ENCODE results near the gene CTRB2. TPM values are rescaled to one million over a fixed set of nuclear protein-coding genes. Genes with fewer than 3 reads are reported as not detected.
"Not testable (repeated sequence)": the region's sequence is repeated elsewhere in the genome, so short reads cannot be mapped to it uniquely, and the experiment has no call there.

The CTRB2 gene
- total RNA-seq, 2 experiments from 2014 or later, result not detected

GRCh38 chr16:75248142-75248535 lies 41.2 kb upstream of the CTRB2 start:
- Mint-ChIP-seq H3K4me1 (peaks cover 5% of the 10 kb centered on the region), H3K27me3 (peaks cover 36% of the 10 kb centered on the region), H3K27ac (no peak overlapping the region), H3K4me3 (no peak overlapping the region), H3K36me3 (ENCODE audit: low read depth) (no peaks in the 10 kb centered on the region), H3K9me3 (no peaks in the 10 kb centered on the region)
- ChIA-PET CTCF (interaction anchor here (0.8 to 1.1 kb wide), 3 partner anchors 14 to 48 kb away, joined by 3 read pairs; no protein-coding TSS in a partner anchor), POLR2A (no interaction called here)
- DNase-seq, result no peak

- POLR2A ChIA-PET, result no interaction called here
These were observed 40.3 kb upstream of the CTRB2 start for GRCh38 chr16:75247249-75247648.

GRCh38 chr16:75246504-75247205 lies 39.7 kb upstream of the CTRB2 start:
- Mint-ChIP-seq H3K9me3 (no peaks in the 10 kb centered on the region), H3K4me3 (no peak overlapping the region), H3K27ac (no peak overlapping the region), H3K36me3 (ENCODE audit: low read depth) (no peaks in the 10 kb centered on the region), H3K27me3 (peaks cover 24% of the 10 kb centered on the region), H3K4me1 (peaks cover 3% of the 10 kb centered on the region)
- ChIA-PET POLR2A (no interaction called here), CTCF (no interaction called here)
- DNase-seq, result no peak

More at GRCh38 chr16:75247249-75247648, 40.3 kb upstream of the CTRB2 start:
- H3K27ac Mint-ChIP-seq, result no peak overlapping the region
- no peak for DNase-seq
- CTCF ChIA-PET, result interaction anchor here (0.8 to 1.1 kb wide), 3 partner anchors 13 to 47 kb away, joined by 3 read pairs; no protein-coding TSS in a partner anchor
- H3K4me3 Mint-ChIP-seq, result no peak overlapping the region
- peaks cover 30% of the 10 kb centered on the region for H3K27me3 Mint-ChIP-seq
- peaks cover 5% of the 10 kb centered on the region for H3K4me1 Mint-ChIP-seq
- H3K36me3 Mint-ChIP-seq (ENCODE audit: low read depth), result no peaks in the 10 kb centered on the region
- no peaks in the 10 kb centered on the region for H3K9me3 Mint-ChIP-seq

GRCh38 chr16:75244844-75245758 lies 38.1 kb upstream of the CTRB2 start:
- Mint-ChIP-seq H3K9me3 (no peaks in the 10 kb centered on the region), H3K36me3 (ENCODE audit: low read depth) (no peaks in the 10 kb centered on the region), H3K27ac (no peak overlapping the region), H3K4me3 (no peak overlapping the region), H3K4me1 (peaks cover 3% of the 10 kb centered on the region), H3K27me3 (peaks cover 19% of the 10 kb centered on the region)
- no peak for DNase-seq
- CTCF ChIA-PET, result no interaction called here
- POLR2A ChIA-PET, result no interaction called here

- DNase-seq, result no peak
- peaks cover 15% of the 10 kb centered on the region for H3K27me3 Mint-ChIP-seq
- no peak overlapping the region for H3K27ac Mint-ChIP-seq
- no peak overlapping the region for H3K4me3 Mint-ChIP-seq
- peaks cover 3% of the 10 kb centered on the region for H3K4me1 Mint-ChIP-seq
- ChIA-PET POLR2A (no interaction called here), CTCF (no interaction called here)
- H3K36me3 Mint-ChIP-seq (ENCODE audit: low read depth), result no peaks in the 10 kb centered on the region
- H3K9me3 Mint-ChIP-seq, result no peaks in the 10 kb centered on the region
These were observed 37.4 kb upstream of the CTRB2 start for GRCh38 chr16:75244225-75244809.

GRCh38 chr16:75243667-75244224 lies 36.8 kb upstream of the CTRB2 start:
- H3K9me3 Mint-ChIP-seq, result no peaks in the 10 kb centered on the region
- no peak for DNase-seq
- H3K4me3 Mint-ChIP-seq, result no peak overlapping the region
- no peaks in the 10 kb centered on the region for H3K36me3 Mint-ChIP-seq (ENCODE audit: low read depth)
- ChIA-PET CTCF (no interaction called here), POLR2A (no interaction called here)
- peaks cover 3% of the 10 kb centered on the region for H3K4me1 Mint-ChIP-seq
- H3K27me3 Mint-ChIP-seq, result peaks cover 10% of the 10 kb centered on the region
- no peak overlapping the region for H3K27ac Mint-ChIP-seq

- H3K36me3 Mint-ChIP-seq (ENCODE audit: low read depth); H3K4me1 Mint-ChIP-seq; H3K9me3 Mint-ChIP-seq; H3K27ac Mint-ChIP-seq; H3K4me3 Mint-ChIP-seq; H3K27me3 Mint-ChIP-seq; CTCF ChIA-PET; POLR2A ChIA-PET; DNase-seq: not testable (repeated sequence)
These were observed 35.6 kb upstream of the CTRB2 start for GRCh38 chr16:75242436-75243078.

GRCh38 chr16:75241955-75242354 lies 35.0 kb upstream of the CTRB2 start:
- peaks cover 3% of the 10 kb centered on the region for H3K4me1 Mint-ChIP-seq
- ChIA-PET CTCF (no interaction called here), POLR2A (no interaction called here)
- no peaks in the 10 kb centered on the region for H3K27me3 Mint-ChIP-seq
- no peak for DNase-seq
- H3K9me3 Mint-ChIP-seq, result no peaks in the 10 kb centered on the region
- no peak overlapping the region for H3K27ac Mint-ChIP-seq
- H3K36me3 Mint-ChIP-seq (ENCODE audit: low read depth), result no peaks in the 10 kb centered on the region
- H3K4me3 Mint-ChIP-seq, result no peak overlapping the region

GRCh38 chr16:75241412-75241811 lies 34.5 kb upstream of the CTRB2 start:
- Mint-ChIP-seq H3K36me3 (ENCODE audit: low read depth) (no peaks in the 10 kb centered on the region), H3K27ac (no peak overlapping the region), H3K4me3 (no peak overlapping the region), H3K9me3 (no peaks in the 10 kb centered on the region), H3K27me3 (no peaks in the 10 kb centered on the region), H3K4me1 (peaks cover 3% of the 10 kb centered on the region)
- ChIA-PET CTCF (no interaction called here), POLR2A (no interaction called here)
- no peak for DNase-seq

GRCh38 chr16:75240633-75241032 lies 33.7 kb upstream of the CTRB2 start:
- H3K27me3 Mint-ChIP-seq; DNase-seq; H3K4me1 Mint-ChIP-seq; H3K27ac Mint-ChIP-seq; H3K36me3 Mint-ChIP-seq (ENCODE audit: low read depth); H3K4me3 Mint-ChIP-seq; H3K9me3 Mint-ChIP-seq; POLR2A ChIA-PET: not testable (repeated sequence)
- CTCF ChIA-PET, result interaction anchor here (0.6 to 0.7 kb wide), 2 partner anchors 14 to 211 kb away, joined by 3 to 4 read pairs; no protein-coding TSS in a partner anchor

GRCh38 chr16:75239542-75240122 lies 32.7 kb upstream of the CTRB2 start:
- H3K4me1 Mint-ChIP-seq, result peaks cover under 1% of the 10 kb centered on the region
- no peak for DNase-seq
- ChIA-PET CTCF (no interaction called here), POLR2A (no interaction called here)
- no peaks in the 10 kb centered on the region for H3K27me3 Mint-ChIP-seq
- no peaks in the 10 kb centered on the region for H3K36me3 Mint-ChIP-seq (ENCODE audit: low read depth)
- H3K9me3 Mint-ChIP-seq, result no peaks in the 10 kb centered on the region
- no peak overlapping the region for H3K27ac Mint-ChIP-seq
- no peak overlapping the region for H3K4me3 Mint-ChIP-seq

- POLR2A ChIA-PET, result no interaction called here
- peaks cover 1% of the 10 kb centered on the region for H3K27me3 Mint-ChIP-seq
- no peaks in the 10 kb centered on the region for H3K36me3 Mint-ChIP-seq (ENCODE audit: low read depth)
- CTCF ChIA-PET, result no interaction called here
- no peak for DNase-seq
- H3K27ac Mint-ChIP-seq, result no peak overlapping the region
- H3K9me3 Mint-ChIP-seq, result no peaks in the 10 kb centered on the region
- no peaks in the 10 kb centered on the region for H3K4me1 Mint-ChIP-seq
- H3K4me3 Mint-ChIP-seq, result no peak overlapping the region
These were observed 32.0 kb upstream of the CTRB2 start for GRCh38 chr16:75238853-75239541.
